ENCODE measurements around the gene ACOT12.
"Not testable (repeated sequence)": the region's sequence is repeated elsewhere in the genome, so short reads cannot be mapped to it uniquely, and the experiment has no call there.

ACOT12 gene

GRCh38 chr5:81336556-81336955 is 57.4 kb downstream of the ACOT12 start:
- DNase-seq = no peak

GRCh38 chr5:81335946-81336345 is 58.0 kb downstream of the ACOT12 start:
- DNase-seq = no peak

GRCh38 chr5:81334304-81335061 is 59.5 kb downstream of the ACOT12 start:
- DNase-seq = no peak

- no peak for DNase-seq
Observed at GRCh38 chr5:81326554-81326953, 67.4 kb downstream of the ACOT12 start.

GRCh38 chr5:81317536-81317935 is 76.4 kb downstream of the ACOT12 start:
- no peak for DNase-seq

- no peak for DNase-seq
Observed at GRCh38 chr5:81316571-81316970, 77.4 kb downstream of the ACOT12 start.

GRCh38 chr5:81315830-81316229 is 78.1 kb downstream of the ACOT12 start:
- no peak for DNase-seq

- no peak for DNase-seq
Observed at GRCh38 chr5:81315336-81315735, 78.6 kb downstream of the ACOT12 start.

- no peak for DNase-seq
Observed at GRCh38 chr5:81314581-81314980, 79.4 kb downstream of the ACOT12 start.

- DNase-seq = no peak
Observed at GRCh38 chr5:81313686-81314085, 80.2 kb downstream of the ACOT12 start.

- no peak for DNase-seq
Observed at GRCh38 chr5:81313278-81313677, 80.7 kb downstream of the ACOT12 start.

GRCh38 chr5:81310402-81311063 is 83.4 kb downstream of the ACOT12 start:
- DNase-seq = no peak

GRCh38 chr5:81308836-81309235 is 85.1 kb downstream of the ACOT12 start:
- no peak for DNase-seq

- DNase-seq = no peak
Observed at GRCh38 chr5:81305785-81306184, 88.1 kb downstream of the ACOT12 start.

- no peak for DNase-seq
Observed at GRCh38 chr5:81303563-81303962, 90.4 kb downstream of the ACOT12 start.

- no peak for DNase-seq
Observed at GRCh38 chr5:81302596-81302995, 91.3 kb downstream of the ACOT12 start.

GRCh38 chr5:81301271-81302015 is 92.5 kb downstream of the ACOT12 start, which contains the start of gene ZCCHC9:
TSS of gene ZCCHC9 (plus strand) at chr5:81301587. CDS start at chr5:81304758, 3,171 bp downstream.
- peak; percentile 91 to 94 for DNase-seq

GRCh38 chr5:81300921-81301270 is 93.0 kb downstream of the ACOT12 start:
- no peak for DNase-seq

- no peak for DNase-seq
Observed at GRCh38 chr5:81297531-81297930, 96.4 kb downstream of the ACOT12 start.

GRCh38 chr5:81294021-81294420 is 99.9 kb downstream of the ACOT12 start:
- not testable (repeated sequence) for DNase-seq

- no peak for DNase-seq
Observed at GRCh38 chr5:81292130-81292529, 101.8 kb downstream of the ACOT12 start.

- DNase-seq = no peak
Observed at GRCh38 chr5:81290146-81290545, 103.8 kb downstream of the ACOT12 start.

- no peak for DNase-seq
Observed at GRCh38 chr5:81288021-81288433, 105.9 kb downstream of the ACOT12 start.
